ENCODE data around the gene LDB2. TPM values are rescaled to one million over a fixed set of nuclear protein-coding genes. Genes with fewer than 3 reads are reported as not detected.

LDB2 gene
- 0.82 TPM in 1 of 2 replicates, not detected in the other for total RNA-seq
- long read RNA-seq, partial matches to known transcripts: 0 of 2 reads
- long read RNA-seq, other reads (novel, unspliced or antisense): 1 of 2 reads

- peak within 1 kb of the TSS; percentile 55 for H3K4me3 Mint-ChIP-seq (ENCODE audit: low read depth)
- DNase-seq (ENCODE audit: low spot score, unreplicated experiment): no peak
- H3K27me3 Mint-ChIP-seq: peaks cover 43% of the 10 kb centered on the region
- H3K9me3 Mint-ChIP-seq (ENCODE audit: low read depth): no peaks in the 10 kb centered on the region
- no peaks in the 10 kb centered on the region for H3K36me3 Mint-ChIP-seq (ENCODE audit: insufficient read depth)
- H3K27ac Mint-ChIP-seq: no peak within 1 kb of the TSS
- peaks cover 5% of the 10 kb centered on the region for H3K4me1 Mint-ChIP-seq (ENCODE audit: low read depth)
- TF ChIP-seq CTCF (IDR thresholded peaks at IDR 0.05; ENCODE audit: unreplicated experiment): no peak
Observed at GRCh38 chr4:16897991-16898827, at the start of gene LDB2. LDB2 (minus strand) TSS chr4:16898645.

GRCh38 chr4:16942491-16942890, 44.0 kb upstream of the LDB2 start:
- H3K4me1 Mint-ChIP-seq (ENCODE audit: low read depth): no peaks in the 10 kb centered on the region
- DNase-seq (ENCODE audit: low spot score, unreplicated experiment): no peak
- no peak overlapping the region for H3K27ac Mint-ChIP-seq
- no peak overlapping the region for H3K4me3 Mint-ChIP-seq (ENCODE audit: low read depth)
- peaks cover 3% of the 10 kb centered on the region for H3K27me3 Mint-ChIP-seq
- no peaks in the 10 kb centered on the region for H3K9me3 Mint-ChIP-seq (ENCODE audit: low read depth)
- H3K36me3 Mint-ChIP-seq (ENCODE audit: insufficient read depth): peaks cover 1% of the 10 kb centered on the region
- TF ChIP-seq CTCF (IDR thresholded peaks at IDR 0.05; ENCODE audit: unreplicated experiment): no peak

GRCh38 chr4:16939178-16939577, 40.7 kb upstream of the LDB2 start:
- H3K36me3 Mint-ChIP-seq (ENCODE audit: insufficient read depth): peaks cover 1% of the 10 kb centered on the region
- H3K27ac Mint-ChIP-seq: no peak overlapping the region
- peaks cover 3% of the 10 kb centered on the region for H3K27me3 Mint-ChIP-seq
- no peak for TF ChIP-seq CTCF (IDR thresholded peaks at IDR 0.05; ENCODE audit: unreplicated experiment)
- no peak overlapping the region for H3K4me3 Mint-ChIP-seq (ENCODE audit: low read depth)
- H3K9me3 Mint-ChIP-seq (ENCODE audit: low read depth): no peaks in the 10 kb centered on the region
- H3K4me1 Mint-ChIP-seq (ENCODE audit: low read depth): no peaks in the 10 kb centered on the region
- DNase-seq (ENCODE audit: low spot score, unreplicated experiment): no peak

GRCh38 chr4:16938512-16939040, 40.1 kb upstream of the LDB2 start:
- H3K27ac Mint-ChIP-seq: no peak overlapping the region
- TF ChIP-seq CTCF (IDR thresholded peaks at IDR 0.05; ENCODE audit: unreplicated experiment): no peak
- DNase-seq (ENCODE audit: low spot score, unreplicated experiment): no peak
- no peak overlapping the region for H3K4me3 Mint-ChIP-seq (ENCODE audit: low read depth)
- no peaks in the 10 kb centered on the region for H3K9me3 Mint-ChIP-seq (ENCODE audit: low read depth)
- H3K27me3 Mint-ChIP-seq: peaks cover 3% of the 10 kb centered on the region
- H3K36me3 Mint-ChIP-seq (ENCODE audit: insufficient read depth): peaks cover 1% of the 10 kb centered on the region
- no peaks in the 10 kb centered on the region for H3K4me1 Mint-ChIP-seq (ENCODE audit: low read depth)

- DNase-seq (ENCODE audit: low spot score, unreplicated experiment): no peak
- no peak for TF ChIP-seq CTCF (IDR thresholded peaks at IDR 0.05; ENCODE audit: unreplicated experiment)
- H3K36me3 Mint-ChIP-seq (ENCODE audit: insufficient read depth): no peaks in the 10 kb centered on the region
- H3K4me1 Mint-ChIP-seq (ENCODE audit: low read depth): peaks cover 3% of the 10 kb centered on the region
- no peak overlapping the region for H3K4me3 Mint-ChIP-seq (ENCODE audit: low read depth)
- H3K9me3 Mint-ChIP-seq (ENCODE audit: low read depth): no peaks in the 10 kb centered on the region
- no peak overlapping the region for H3K27ac Mint-ChIP-seq
- H3K27me3 Mint-ChIP-seq: no peaks in the 10 kb centered on the region
Observed at GRCh38 chr4:16931339-16932305, 33.2 kb upstream of the LDB2 start.

Data from progenitor cell of endocrine pancreas (in vitro differentiated cells).